Measurements from ENCODE around the gene NFKB1.

NFKB1 gene

DNA sequence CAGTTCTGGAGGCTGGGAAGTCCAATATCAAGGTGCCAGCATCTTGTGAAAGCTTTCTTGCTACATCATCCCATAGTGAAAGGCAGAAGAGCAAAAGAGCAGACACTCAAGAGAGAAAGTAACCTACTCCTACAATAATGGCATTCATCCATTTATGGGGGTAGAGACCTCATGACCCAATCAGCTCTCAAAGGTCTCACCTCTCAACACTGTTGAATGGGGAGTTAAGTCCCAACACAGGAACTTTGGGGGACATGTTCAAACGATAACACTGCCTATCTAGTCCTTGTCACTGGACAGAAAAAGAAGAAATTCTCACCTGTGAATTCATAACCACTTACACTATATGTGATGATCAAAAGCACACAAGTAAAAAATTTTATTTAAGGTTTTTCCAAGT, 6.6 kb upstream of the NFKB1 start:
- H3K27me3 ChIP-seq (ENCODE audit: insufficient read depth, low read length): no peaks in the 10 kb centered on the region
- H3F3A ChIP-seq (ENCODE audit: insufficient read depth, low read length): no peaks in the 10 kb centered on the region
- no peak for TF ChIP-seq EZH2 (IDR thresholded peaks at IDR 0.05; ENCODE audit: borderline replicate concordance, low read length)
- TF ChIP-seq, protein P1, sequence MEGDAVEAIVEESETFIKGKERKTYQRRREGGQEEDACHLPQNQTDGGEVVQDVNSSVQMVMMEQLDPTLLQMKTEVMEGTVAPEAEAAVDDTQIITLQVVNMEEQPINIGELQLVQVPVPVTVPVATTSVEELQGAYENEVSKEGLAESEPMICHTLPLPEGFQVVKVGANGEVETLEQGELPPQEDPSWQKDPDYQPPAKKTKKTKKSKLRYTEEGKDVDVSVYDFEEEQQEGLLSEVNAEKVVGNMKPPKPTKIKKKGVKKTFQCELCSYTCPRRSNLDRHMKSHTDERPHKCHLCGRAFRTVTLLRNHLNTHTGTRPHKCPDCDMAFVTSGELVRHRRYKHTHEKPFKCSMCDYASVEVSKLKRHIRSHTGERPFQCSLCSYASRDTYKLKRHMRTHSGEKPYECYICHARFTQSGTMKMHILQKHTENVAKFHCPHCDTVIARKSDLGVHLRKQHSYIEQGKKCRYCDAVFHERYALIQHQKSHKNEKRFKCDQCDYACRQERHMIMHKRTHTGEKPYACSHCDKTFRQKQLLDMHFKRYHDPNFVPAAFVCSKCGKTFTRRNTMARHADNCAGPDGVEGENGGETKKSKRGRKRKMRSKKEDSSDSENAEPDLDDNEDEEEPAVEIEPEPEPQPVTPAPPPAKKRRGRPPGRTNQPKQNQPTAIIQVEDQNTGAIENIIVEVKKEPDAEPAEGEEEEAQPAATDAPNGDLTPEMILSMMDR (IDR thresholded peaks at IDR 0.05; ENCODE audit: low read length): no peak
- no peak overlapping the region for H2AFZ ChIP-seq (ENCODE audit: low read length)
- no peak overlapping the region for H3K4me2 ChIP-seq (ENCODE audit: low read length)
- H3K9ac ChIP-seq (ENCODE audit: low read length): no peak overlapping the region
- no peaks in the 10 kb centered on the region for H3K79me2 ChIP-seq (ENCODE audit: insufficient read depth, low read length)
- no peaks in the 10 kb centered on the region for H3K9me3 ChIP-seq (ENCODE audit: low read length)
- no peak overlapping the region for H3K4me3 ChIP-seq (ENCODE audit: low read depth, low read length, poor library complexity, severe bottlenecking)
- H3K9me2 ChIP-seq (ENCODE audit: low read depth, low read length): no peaks in the 10 kb centered on the region
- H3K4me1 ChIP-seq (ENCODE audit: insufficient read depth, low read length, severe bottlenecking): peaks cover 28% of the 10 kb centered on the region
- peak overlapping the region; percentile 82 for H3K27ac ChIP-seq (ENCODE audit: low read depth, low read length, poor library complexity, severe bottlenecking)
- no peaks in the 10 kb centered on the region for H4K20me1 ChIP-seq (ENCODE audit: insufficient read depth, low read length)
- no peaks in the 10 kb centered on the region for H3K36me3 ChIP-seq (ENCODE audit: insufficient read depth, low read length)

DNA sequence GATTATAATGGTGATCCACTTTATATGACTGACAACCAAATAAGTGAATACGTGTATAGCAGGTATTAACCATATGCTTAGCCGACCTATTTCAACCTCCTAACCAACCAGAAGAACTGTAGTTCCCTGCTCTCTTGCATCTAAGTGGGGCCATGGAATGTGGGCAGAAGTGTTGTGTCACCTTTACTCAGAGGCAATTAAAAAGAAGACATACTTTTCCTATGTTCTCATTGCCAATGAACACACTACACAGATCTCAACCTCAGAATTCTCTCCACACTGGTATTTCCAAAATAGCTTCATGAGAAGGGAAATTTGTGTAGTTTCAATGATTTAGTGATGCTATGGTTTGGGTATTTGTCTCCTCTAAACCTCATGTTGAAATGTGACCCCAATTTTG, 3.2 kb upstream of the NFKB1 start:
- Histone ChIP-seq H3K9ac (ENCODE audit: low read length) (no peak overlapping the region), H3F3A (ENCODE audit: insufficient read depth, low read length) (no peaks in the 10 kb centered on the region), H3K27me3 (ENCODE audit: insufficient read depth, low read length) (no peaks in the 10 kb centered on the region), H3K36me3 (ENCODE audit: insufficient read depth, low read length) (no peaks in the 10 kb centered on the region), H3K4me2 (ENCODE audit: low read length) (no peak overlapping the region), H3K4me3 (ENCODE audit: low read depth, low read length, poor library complexity, severe bottlenecking) (no peak overlapping the region), H3K9me3 (ENCODE audit: low read length) (no peaks in the 10 kb centered on the region), H3K4me1 (ENCODE audit: insufficient read depth, low read length, severe bottlenecking) (peaks cover 35% of the 10 kb centered on the region), H3K27ac (ENCODE audit: low read depth, low read length, poor library complexity, severe bottlenecking) (no peak overlapping the region), H4K20me1 (ENCODE audit: insufficient read depth, low read length) (no peaks in the 10 kb centered on the region), H3K79me2 (ENCODE audit: insufficient read depth, low read length) (peaks cover 7% of the 10 kb centered on the region), H2AFZ (ENCODE audit: low read length) (no peak overlapping the region), H3K9me2 (ENCODE audit: low read depth, low read length) (no peaks in the 10 kb centered on the region)
- TF ChIP-seq EZH2 (IDR thresholded peaks at IDR 0.05; ENCODE audit: borderline replicate concordance, low read length): no peak
- TF ChIP-seq, protein P1 (IDR thresholded peaks at IDR 0.05; ENCODE audit: low read length): no peak

DNA sequence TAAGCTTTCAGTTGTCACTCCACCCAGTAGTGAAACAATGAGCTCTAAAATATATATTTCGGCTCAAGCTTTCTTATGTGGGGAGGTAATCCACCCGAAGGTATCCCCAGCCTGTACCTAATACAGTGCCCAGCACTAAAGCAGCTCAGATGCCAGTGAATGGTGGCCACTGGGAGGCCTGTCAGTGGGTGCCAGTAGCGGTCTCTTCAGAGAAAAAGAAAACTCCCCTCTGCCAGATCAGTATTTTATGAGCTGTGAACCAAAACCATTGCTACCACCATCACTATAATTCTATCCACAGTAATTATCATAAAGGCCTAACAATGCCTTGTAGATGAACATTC, 835 bp upstream of the NFKB1 start:
- 0 out of 2 replicates have a peak, but pooled peaks cover 2% of the 10 kb centered on the region for H4K20me1 ChIP-seq (ENCODE audit: insufficient read depth, low read length)
- peaks cover 41% of the 10 kb centered on the region for H3K4me1 ChIP-seq (ENCODE audit: insufficient read depth, low read length, severe bottlenecking)
- H3K36me3 ChIP-seq (ENCODE audit: insufficient read depth, low read length): no peaks in the 10 kb centered on the region
- TF ChIP-seq, protein P1 (IDR thresholded peaks at IDR 0.05; ENCODE audit: low read length): no peak
- no peak for TF ChIP-seq EZH2 (IDR thresholded peaks at IDR 0.05; ENCODE audit: borderline replicate concordance, low read length)
- no peaks in the 10 kb centered on the region for H3K9me2 ChIP-seq (ENCODE audit: low read depth, low read length)
- H3K27ac ChIP-seq (ENCODE audit: low read depth, low read length, poor library complexity, severe bottlenecking): peak overlapping the region; percentile 61
- H3K4me3 ChIP-seq (ENCODE audit: low read depth, low read length, poor library complexity, severe bottlenecking): peak overlapping the region; percentile 82
- no peaks in the 10 kb centered on the region for H3K9me3 ChIP-seq (ENCODE audit: low read length)
- peak overlapping the region; percentile 79 for H3K9ac ChIP-seq (ENCODE audit: low read length)
- no peak overlapping the region for H2AFZ ChIP-seq (ENCODE audit: low read length)
- H3F3A ChIP-seq (ENCODE audit: insufficient read depth, low read length): no peaks in the 10 kb centered on the region
- H3K4me2 ChIP-seq (ENCODE audit: low read length): peak overlapping the region; percentile 68
- no peaks in the 10 kb centered on the region for H3K27me3 ChIP-seq (ENCODE audit: insufficient read depth, low read length)
- H3K79me2 ChIP-seq (ENCODE audit: insufficient read depth, low read length): peaks cover 31% of the 10 kb centered on the region
